Prostate gland (tissue), 2 donors: ENCODE data around the gene MTM1. TPM values are rescaled to one million over a fixed set of nuclear protein-coding genes. Genes with fewer than 3 reads are reported as not detected.

Experiments
- DNase-seq: peaks from one replicate; pipeline ENCODE4 v3.0.0-alpha.2; 2019; ENCODE audit warnings: low spot score
- H3K27ac ChIP-seq, 2 donors: fragments of 200-600 bp; sonication (generic); 2 replicates each; pipeline ENCODE4 v1.5.1; 2017 to 2019
- H3K27me3 ChIP-seq: fragments of 200-600 bp; sonication (generic); replicated peaks from 2 replicates; pipeline ENCODE4 v1.5.1; 2019; ENCODE audit not compliant: insufficient read depth
- H3K36me3 ChIP-seq, 2 donors: fragments of 200-600 bp; sonication (generic); 1 replicate in 1 of 2; 2 replicates in 1 of 2; pipeline versions ENCODE4 v1.5.1 to v1.8.1; 2017 to 2019
- H3K4me1 ChIP-seq: fragments of 200-600 bp; sonication (generic); replicated peaks from 2 replicates; pipeline ENCODE4 v1.5.1; 2019
- H3K4me3 ChIP-seq, 2 donors: fragments of 200-600 bp; sonication (generic); 2 replicates each; pipeline ENCODE4 v1.5.1; 2017 to 2019
- H3K9me3 ChIP-seq: fragments of 200-600 bp; sonication (generic); 2 replicates; pipeline ENCODE4 v1.5.1; 2017
- CTCF ChIP-seq, 4 experiments: fragments of 200-600 bp in 2 of 4; fragments of 450-650 bp in 2 of 4; sonication (generic) in 2 of 4; IDR thresholded peaks; 1 replicate in 3 of 4; 2 replicates in 1 of 4; pipeline ENCODE4 v1.5.1; 2016 to 2019; ENCODE audit warnings: antibody characterized with exemption in 4 of 4, mild to moderate bottlenecking in 2 of 4, moderate library complexity in 2 of 4
- POLR2A ChIP-seq: fragments of 450-650 bp; IDR thresholded peaks from one replicate; pipeline ENCODE4 v1.6.1; 2016; ENCODE audit warnings: antibody characterized with exemption, mild to moderate bottlenecking
- POLR2AphosphoS5 ChIP-seq: sonication (generic); formaldehyde crosslinking; IDR thresholded peaks from one replicate; pipeline ENCODE4 v1.6.1; 2017; ENCODE audit warnings: antibody characterized with exemption
- WGBS: methylation state at CpG from one replicate; pipeline ENCODE4 v1.1.5; 2018; 5-methylcytosine and 5-hydroxymethylcytosine counted together
- intact Hi-C: fragments of 100-400 bp; cut with DNase I; formaldehyde crosslinking; loops from one replicate; pipeline ENCODE4 v1.14.2; 2022
- total RNA-seq, 2 donors: library from RNA; depleted of rRNA; stranded (reverse); fragments of >200 nt; gene quantifications; one replicate each; pipeline ENCODE4 v1.1.0, GENCODE V29; 2016

MTM1 gene
- total RNA-seq, 2 donors from 2014 or later = 10.3 to 30.2 TPM

DNA sequence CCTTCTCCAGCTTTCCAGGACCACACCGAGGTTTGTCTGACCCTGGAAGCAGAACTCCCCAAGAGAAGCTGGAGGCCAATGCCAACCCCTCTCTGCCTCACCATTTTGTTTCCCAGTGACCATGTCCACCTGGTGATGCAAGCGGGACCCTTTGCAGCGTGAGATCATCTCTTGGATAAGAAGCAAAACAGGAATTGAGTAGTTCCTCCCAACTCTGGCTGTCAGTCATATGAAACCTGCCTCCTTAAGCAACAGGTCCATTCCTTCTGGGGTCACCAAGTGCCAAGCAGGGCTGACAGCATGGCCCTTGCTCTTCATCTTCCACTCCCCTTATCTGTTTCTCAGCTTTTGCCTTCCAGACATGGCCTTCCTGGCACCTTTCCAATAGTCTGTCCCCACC, 41.3 kb upstream of the MTM1 start:
- Histone ChIP-seq H3K9me3 (no peaks in the 10 kb centered on the region), H3K27me3 (no peaks in the 10 kb centered on the region), H3K36me3 (no peaks in the 10 kb centered on the region), H3K4me1 (no peaks in the 10 kb centered on the region), H3K4me3 (no peak overlapping the region), H3K27ac (no peak overlapping the region)
- TF ChIP-seq POLR2A (no peak), POLR2AphosphoS5 (no peak), CTCF (IDR thresholded peaks at IDR 0.05) (no peak)
- intact Hi-C loops = no loop called here
- DNase-seq = no peak
- WGBS = 91% methylated on average over 3 of the region's 3 CpGs

DNA sequence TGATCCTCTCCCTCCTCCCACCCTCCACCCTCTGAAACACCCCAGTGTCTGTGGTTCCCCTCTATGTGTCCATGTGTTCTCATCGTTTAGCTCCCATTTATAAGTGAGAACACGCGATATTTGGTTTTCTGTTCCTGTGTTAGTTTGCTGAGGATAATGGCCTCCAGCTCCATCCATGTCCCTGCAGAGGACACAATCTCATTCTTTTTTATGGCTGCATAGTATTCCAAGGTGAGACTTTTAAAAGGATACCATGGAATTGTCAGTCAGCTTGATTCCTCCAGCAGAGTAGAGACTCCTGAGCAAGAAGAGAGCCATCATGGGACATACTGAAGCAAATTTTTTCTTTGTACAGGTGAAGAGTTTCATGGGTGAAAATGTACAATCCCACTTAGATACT, 38.8 kb upstream of the MTM1 start:
- 100% methylated on average over 3 of the region's 3 CpGs for WGBS
- Histone ChIP-seq H3K4me3 (no peak overlapping the region), H3K27me3 (no peaks in the 10 kb centered on the region), H3K27ac (no peak overlapping the region), H3K4me1 (no peaks in the 10 kb centered on the region), H3K36me3 (no peaks in the 10 kb centered on the region), H3K9me3 (no peaks in the 10 kb centered on the region)
- no peak for DNase-seq
- intact Hi-C loops = no loop called here
- no peak for TF ChIP-seq POLR2A
- no peak for TF ChIP-seq POLR2AphosphoS5
- TF ChIP-seq CTCF (IDR thresholded peaks at IDR 0.05) = no peak

- TF ChIP-seq POLR2AphosphoS5 = no peak
- no peak for TF ChIP-seq CTCF (IDR thresholded peaks at IDR 0.05)
- no peak for TF ChIP-seq POLR2A
- Histone ChIP-seq H3K27me3 (no peaks in the 10 kb centered on the region), H3K27ac (no peak overlapping the region), H3K36me3 (no peaks in the 10 kb centered on the region), H3K4me3 (no peak overlapping the region), H3K4me1 (no peaks in the 10 kb centered on the region), H3K9me3 (no peaks in the 10 kb centered on the region)
- no peak for DNase-seq
- intact Hi-C loops = no loop called here
- 74% methylated on average over 7 of the region's 7 CpGs for WGBS
Observed at GRCh38 chrX:150530821-150531220, 37.6 kb upstream of the MTM1 start.

DNA sequence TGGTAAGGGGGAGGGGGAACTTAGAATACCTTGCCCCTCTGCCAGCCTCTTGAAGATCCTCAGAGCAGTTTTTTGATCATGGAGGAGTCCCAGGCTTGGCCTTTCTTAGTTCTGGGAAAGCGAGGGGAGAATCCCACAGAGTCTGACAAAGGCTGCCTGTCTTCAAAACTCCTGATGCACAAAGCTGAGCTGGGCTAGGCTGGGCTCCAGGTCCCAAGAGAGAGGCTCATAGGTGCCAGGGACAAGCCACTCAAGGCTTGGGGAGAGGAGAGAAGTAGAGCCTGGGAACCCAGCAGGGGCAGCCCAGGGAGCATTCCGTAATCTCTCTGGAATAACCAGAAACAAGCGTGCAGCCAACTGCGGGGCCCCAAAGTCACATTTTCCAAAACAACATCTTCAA, 37.0 kb upstream of the MTM1 start:
- no peaks in the 10 kb centered on the region for H3K27me3 ChIP-seq
- H3K4me1 ChIP-seq = no peaks in the 10 kb centered on the region
- no peaks in the 10 kb centered on the region for H3K36me3 ChIP-seq
- H3K9me3 ChIP-seq = no peaks in the 10 kb centered on the region
- WGBS = 93% methylated on average over 3 of the region's 4 CpGs
- DNase-seq = no peak
- no peak overlapping the region for H3K4me3 ChIP-seq
- TF ChIP-seq CTCF (IDR thresholded peaks at IDR 0.05) (no peak), POLR2A (no peak)
- intact Hi-C loops = no loop called here
- H3K27ac ChIP-seq = no peak overlapping the region

DNA sequence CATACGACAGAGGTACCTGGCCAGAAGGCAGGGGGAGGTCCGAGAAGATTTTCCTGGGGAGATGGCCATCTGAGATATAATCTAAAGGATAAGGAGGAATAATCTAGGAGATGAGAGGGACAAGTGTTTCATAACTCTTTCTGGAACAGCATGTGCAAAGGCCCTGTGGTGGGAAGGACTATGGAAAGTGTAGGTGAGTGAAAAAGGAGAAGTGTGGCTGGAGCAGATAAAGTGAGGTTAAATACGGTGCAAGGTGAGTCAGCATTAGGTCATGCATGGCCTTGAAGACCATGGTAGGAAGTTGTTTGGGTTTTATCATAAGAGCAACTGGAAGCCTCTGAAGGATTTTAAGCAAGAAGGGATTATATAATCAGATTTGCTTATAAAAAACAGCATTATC, 34.6 kb upstream of the MTM1 start:
- H3K27me3 ChIP-seq = no peaks in the 10 kb centered on the region
- WGBS = 82% methylated on average over 3 of the region's 3 CpGs
- DNase-seq = no peak
- H3K9me3 ChIP-seq = no peaks in the 10 kb centered on the region
- no peaks in the 10 kb centered on the region for H3K4me1 ChIP-seq
- no peaks in the 10 kb centered on the region for H3K36me3 ChIP-seq
- TF ChIP-seq POLR2AphosphoS5 (no peak), CTCF (IDR thresholded peaks at IDR 0.05) (no peak), POLR2A (no peak)
- intact Hi-C loops = no loop called here
- no peak overlapping the region for H3K4me3 ChIP-seq
- no peak overlapping the region for H3K27ac ChIP-seq
